GM10847 (cell line): ENCODE data around the gene TEX53.

Source experiments
- POLR2A ChIP-seq: IDR thresholded peaks from 2 replicates; pipeline ENCODE4 v1.6.1; 2011; ENCODE audit not compliant: insufficient read length; ENCODE audit errors: extremely low read depth

Gene TEX53

DNA sequence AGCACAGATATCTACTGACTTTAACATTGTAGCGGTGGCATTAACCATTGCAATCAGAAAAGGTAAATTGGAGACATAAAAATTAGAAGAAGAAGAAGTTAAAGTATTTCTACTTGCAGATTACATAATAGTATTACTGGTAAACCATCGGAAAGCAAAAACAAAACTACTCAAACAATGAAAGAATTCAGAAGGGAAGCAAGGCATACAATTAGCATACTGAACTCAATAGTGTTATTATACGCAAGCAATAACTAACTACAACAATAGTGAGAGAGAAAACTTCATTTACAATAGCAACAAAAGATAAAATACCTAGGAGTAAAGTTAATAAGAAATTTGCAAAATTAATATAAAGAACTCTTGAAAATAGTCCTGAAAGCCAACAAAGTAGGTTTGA is 6.6 kb upstream of the TEX53 start:
- TF ChIP-seq POLR2A, result no peak

DNA sequence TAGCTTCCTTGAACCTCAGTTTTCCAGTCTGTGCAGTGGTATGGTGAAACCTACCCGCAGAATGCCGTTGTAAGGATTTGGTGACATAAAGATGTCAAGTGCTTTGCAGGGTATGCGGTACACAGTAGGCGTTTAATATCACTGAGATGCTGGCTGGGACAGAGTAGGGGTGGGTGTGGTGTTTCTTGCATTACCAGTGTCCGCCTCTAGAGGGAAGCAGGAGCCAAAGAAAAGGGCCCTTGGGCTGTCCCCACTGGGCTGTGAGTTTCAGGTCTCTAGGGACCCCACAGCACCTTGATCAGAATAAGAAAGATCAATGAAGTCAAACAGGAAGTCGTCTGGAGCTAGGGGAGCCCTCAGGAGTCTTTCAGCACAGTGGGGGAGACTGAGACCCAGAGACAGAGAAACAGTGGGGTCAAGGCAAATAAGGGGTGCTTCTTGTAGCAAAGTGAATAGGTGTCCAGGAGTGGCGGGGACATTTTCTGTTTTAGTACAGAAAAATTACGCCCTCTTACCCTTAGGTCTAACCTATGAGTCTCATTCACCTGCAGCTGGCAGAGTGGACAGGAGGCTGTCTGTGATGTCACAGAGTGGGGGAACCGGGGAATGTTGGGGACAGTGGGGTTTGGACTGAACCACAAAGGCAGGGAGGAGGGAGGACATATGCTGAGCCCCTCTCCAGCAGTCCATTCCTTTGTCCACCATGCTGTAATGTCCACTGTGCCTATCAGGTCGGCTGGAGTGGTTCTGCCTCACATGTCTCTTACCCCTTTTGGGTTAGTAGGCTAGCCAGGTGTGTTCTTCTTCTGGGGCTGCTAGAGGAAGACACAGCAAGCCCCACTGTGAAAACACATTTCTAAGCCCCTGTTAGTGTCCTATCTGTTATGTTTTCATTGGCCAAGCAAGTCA is 4.7 kb upstream of the TEX53 start:
- no peak for TF ChIP-seq POLR2A

DNA sequence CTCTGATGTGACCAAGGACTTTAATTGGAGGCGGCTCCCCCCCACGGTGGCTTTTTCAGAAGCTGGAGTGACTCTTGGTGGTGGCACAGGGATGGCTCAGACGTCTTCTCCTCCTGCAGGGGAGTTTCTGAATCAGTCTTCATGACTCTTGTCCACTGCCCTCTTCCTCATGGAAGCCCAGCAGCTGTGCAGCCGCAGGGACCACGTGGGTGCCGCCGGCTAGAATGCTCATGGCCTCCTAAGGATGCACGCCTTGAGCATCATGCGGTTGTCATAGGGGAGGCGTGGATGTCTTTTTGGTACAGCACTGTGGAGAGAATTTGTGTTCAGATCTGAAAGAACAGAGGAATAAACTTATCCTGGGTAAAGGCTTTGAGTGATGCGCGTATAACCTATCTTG is 1.3 kb downstream of the TEX53 start:
- no peak for TF ChIP-seq POLR2A

- TF ChIP-seq POLR2A, result no peak
These were observed 1.9 kb downstream of the TEX53 start for GRCh38 chr9:114655689-114656088.

- no peak for TF ChIP-seq POLR2A
These were observed 3.9 kb downstream of the TEX53 start for GRCh38 chr9:114653556-114654159.

DNA sequence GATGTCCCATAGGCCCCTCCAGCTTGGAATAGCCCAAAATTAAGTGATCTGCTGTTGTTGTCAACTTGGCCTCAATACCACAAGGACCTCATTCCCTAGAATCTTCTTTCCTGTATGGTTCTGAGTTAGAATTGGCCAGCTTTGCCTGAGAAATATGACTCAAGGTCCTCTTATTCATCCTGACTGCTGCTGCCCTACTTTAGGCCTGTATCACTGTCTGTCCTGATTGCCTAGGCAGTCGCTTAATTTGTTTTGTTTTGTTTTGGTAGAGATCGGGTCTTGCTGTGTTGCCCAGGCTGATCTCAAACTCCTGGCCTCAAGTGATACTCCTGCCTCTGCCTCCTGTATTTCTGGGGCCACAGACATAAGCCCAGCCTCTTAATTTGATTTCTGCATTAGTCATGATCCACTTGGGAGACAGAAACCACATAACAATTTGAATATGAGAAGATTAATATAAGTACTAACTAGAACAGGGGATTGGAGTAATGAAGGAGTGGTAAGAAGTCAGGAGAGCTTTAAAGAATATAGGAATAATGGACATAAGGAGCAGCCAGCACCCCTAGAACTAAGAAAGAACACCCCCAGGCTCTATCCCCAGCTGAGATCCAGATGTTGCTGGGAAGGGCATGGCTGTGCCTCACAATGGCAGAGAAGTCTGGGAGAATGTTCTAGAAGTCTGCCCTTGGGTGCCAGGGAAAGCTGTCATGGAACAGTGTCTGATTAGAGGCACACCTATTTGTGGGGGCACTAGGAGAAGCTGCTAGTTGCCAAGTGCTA is 4.6 kb downstream of the TEX53 start:
- no peak for TF ChIP-seq POLR2A

DNA sequence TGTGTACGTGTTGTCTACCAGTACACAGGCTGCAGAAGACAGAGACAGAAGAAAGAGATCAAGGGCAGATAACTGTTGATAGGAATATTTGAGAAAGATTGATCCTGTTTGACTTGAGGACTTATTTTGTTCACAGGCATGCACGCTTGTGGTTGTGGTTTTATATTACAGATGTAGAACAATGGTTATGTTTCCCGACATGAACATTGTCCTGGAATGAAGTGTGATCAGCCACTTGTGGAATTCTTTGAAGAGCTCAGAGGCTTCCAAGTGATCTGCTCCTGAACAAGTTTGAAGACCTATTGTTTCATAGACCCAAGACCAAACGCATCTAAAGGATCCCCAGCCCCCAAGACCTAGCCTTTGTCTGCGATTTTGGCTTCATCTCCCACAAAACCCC is 13.7 kb downstream of the TEX53 start:
- no peak for TF ChIP-seq POLR2A

GRCh38 chr9:114643001-114643400 is 14.6 kb downstream of the TEX53 start:
- TF ChIP-seq POLR2A, result no peak

- no peak for TF ChIP-seq POLR2A
These were observed 15.6 kb downstream of the TEX53 start for GRCh38 chr9:114641967-114642366.

DNA sequence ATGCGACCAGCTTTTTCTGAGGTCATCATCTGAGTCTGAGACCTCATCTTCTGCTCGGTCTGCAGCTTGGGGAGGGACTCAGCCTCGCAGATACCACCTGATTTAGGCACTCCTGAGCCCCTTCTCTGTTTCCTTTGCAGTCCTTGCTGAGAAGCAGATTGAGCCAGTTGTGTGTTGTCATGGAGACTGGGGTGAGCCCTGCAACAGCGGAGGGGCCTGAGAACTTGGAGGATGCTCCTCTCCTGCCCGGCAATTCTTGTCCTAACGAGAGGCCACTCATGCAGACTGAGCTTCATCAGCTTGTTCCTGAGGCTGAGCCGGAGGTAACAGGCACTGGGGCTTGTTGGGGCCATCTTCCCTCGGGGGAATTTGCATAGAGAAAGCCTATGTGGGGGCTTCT is 19.2 kb downstream of the TEX53 start:
- no peak for TF ChIP-seq POLR2A

DNA sequence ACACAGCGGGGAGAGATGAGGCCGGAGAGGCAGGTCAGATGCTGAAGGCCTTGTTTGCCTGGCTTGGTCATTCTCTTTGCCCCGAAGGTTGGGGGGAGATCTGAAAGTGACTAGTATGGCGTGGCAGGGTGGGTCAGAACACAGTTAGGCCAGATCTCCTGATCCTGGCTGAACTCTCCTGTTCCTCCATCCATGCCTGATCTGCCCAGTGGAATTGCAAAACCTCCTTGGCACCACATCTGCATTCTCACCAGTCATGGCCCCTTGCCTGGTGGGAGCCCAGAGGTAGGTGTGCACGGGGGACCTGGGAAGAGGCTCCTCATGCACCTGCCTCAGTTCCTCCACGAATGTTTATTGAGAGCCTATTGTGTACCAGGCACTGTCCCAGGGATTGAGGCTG is 23.2 kb downstream of the TEX53 start:
- TF ChIP-seq POLR2A, result no peak

DNA sequence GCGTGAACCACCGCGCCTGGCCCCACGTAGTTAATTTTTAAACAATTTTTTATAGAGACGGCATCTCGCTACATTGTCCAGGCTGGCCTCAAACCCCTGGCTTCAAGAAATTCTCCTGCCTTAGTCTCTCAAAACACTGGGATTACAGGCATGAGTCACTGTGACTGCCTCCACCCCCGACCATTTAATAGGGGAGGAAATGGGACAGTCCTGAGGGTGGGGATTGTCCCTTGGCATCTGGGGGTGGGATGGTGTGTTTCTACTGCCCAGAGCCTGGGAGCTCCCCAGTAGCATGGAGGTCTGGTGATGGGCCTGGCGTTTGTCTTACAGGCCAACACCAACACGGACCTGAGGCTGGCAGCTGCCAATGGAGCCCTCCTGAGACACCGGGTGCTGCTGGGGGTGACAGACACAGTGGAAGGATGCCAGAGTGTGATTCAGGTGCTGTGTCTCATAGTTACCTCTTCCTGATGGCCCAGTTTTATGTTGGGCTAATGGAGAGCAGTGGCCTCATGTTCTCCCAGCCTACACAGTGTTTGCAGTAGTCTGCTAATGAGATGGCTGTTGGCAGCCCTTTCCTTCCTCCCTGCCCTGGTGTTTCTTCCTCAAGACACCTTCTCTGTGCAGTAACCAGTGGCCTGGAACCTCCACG is 24.0 kb downstream of the TEX53 start:
- no peak for TF ChIP-seq POLR2A

- no peak for TF ChIP-seq POLR2A
These were observed 26.4 kb downstream of the TEX53 start for GRCh38 chr9:114631166-114631565.

DNA sequence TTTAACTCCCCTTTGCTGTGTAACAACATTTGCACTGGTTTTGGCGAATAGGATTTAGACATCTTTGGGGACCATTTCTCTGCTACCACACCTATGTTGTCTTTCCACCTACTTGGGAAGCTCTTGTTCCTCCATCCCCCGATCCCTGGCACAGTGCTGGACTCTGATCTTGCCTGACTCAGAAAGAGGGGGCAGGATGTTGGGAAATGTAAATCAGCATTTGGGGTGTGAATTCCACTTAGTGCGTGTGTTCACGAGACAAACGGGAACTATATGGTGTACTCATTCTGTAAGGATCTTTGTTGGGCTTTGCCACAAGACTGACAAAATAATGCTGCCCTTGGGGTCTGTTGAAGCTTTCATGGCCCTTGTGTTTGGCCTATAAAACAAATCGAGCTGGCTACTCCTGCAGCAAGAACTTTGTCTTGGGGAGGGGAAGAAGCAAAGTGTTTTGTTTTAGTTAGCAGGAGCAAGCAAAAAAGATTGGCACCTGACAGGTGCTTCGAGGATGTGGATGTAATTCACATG is 28.0 kb downstream of the TEX53 start:
- TF ChIP-seq POLR2A, result no peak

- no peak for TF ChIP-seq POLR2A
These were observed 30.1 kb downstream of the TEX53 start for GRCh38 chr9:114627553-114627952.
